Fibroblast of villous mesenchyme (primary cell): ENCODE data around the gene LPA. TPM values are rescaled to one million over a fixed set of nuclear protein-coding genes. Genes with fewer than 3 reads are reported as not detected.
A peak's percentile ranks its signal among the peaks of the same experiment; 100 is the strongest.

ENCODE experiments used
- DNase-seq: peaks from one replicate; pipeline ENCODE4 v3.0.0-alpha.2; 2010; ENCODE audit warnings: low read depth
- H3K4me3 ChIP-seq: 2 replicates; pipeline ENCODE4 v1.5.1; 2011; ENCODE audit warnings: low read depth, mild to moderate bottlenecking, low read length
- CTCF ChIP-seq: IDR thresholded peaks from 2 replicates; pipeline ENCODE4 v1.5.1; 2012; ENCODE audit warnings: low read depth, mild to moderate bottlenecking, low read length; ENCODE audit not compliant: insufficient read depth
- total RNA-seq: library from RNA; depleted of rRNA; stranded (reverse); fragments of >200 nt; gene quantifications from 2 replicates; pipeline ENCODE4 v1.2.3, GENCODE V29; 2012

LPA gene
- total RNA-seq, 1 donor = not detected

GRCh38 chr6:160520043-160520904 is 143.8 kb downstream of the LPA start:
- H3K4me3 ChIP-seq = peak overlapping the region; percentile 69
- TF ChIP-seq CTCF = peak; percentile 11
- DNase-seq = peak; percentile 66

DNA sequence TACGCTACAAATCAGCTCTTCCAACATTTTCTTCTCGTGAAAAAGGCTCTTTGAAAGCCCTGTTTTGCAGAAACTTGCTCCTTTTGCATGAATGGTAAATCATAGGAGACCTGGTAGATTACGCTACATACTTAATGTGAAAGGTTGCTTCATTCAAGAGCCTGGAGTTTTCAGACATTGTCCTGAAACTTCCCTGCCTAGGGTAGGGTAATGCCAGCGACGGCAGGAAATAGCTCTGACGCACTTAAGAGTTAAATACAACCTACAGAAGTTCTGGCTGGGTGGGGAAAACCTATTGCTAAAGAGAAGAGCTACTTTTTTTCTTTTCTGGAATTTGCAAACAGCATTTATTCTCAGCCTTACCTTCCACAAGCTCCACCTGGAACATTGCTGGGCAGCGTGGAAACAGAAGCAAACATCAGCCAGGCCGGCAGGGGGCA is 144.5 kb downstream of the LPA start:
- peak overlapping the region; percentile 69 for H3K4me3 ChIP-seq
- no peak for DNase-seq
- TF ChIP-seq CTCF = peak; percentile 92

GRCh38 chr6:160519133-160519532 is 144.9 kb downstream of the LPA start:
- no peak for DNase-seq
- H3K4me3 ChIP-seq = no peak overlapping the region
- TF ChIP-seq CTCF = no peak

GRCh38 chr6:160513836-160514235 is 150.2 kb downstream of the LPA start:
- H3K4me3 ChIP-seq = no peak overlapping the region
- no peak for TF ChIP-seq CTCF
- DNase-seq = peak; percentile 8

GRCh38 chr6:160510976-160511617 is 153.0 kb downstream of the LPA start:
- no peak for DNase-seq
- TF ChIP-seq CTCF = no peak
- H3K4me3 ChIP-seq = no peak overlapping the region

DNA sequence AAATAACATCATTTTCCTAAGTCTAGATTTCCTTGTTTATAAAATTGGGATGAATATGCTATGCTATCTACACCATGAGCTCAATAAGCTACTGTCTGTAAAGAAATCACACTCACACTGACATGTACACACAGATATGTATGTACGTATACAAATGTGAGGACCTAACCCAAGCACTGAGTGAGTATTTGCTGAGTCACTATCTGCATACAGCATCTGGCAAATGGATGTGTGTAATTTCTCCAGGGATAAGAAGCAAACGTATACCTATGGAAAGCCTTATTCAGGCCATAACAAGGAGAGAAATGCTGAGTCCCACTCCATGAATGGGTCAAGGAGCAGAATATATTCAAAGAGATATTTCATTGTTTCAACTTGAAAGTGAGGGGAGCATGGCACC is 153.9 kb downstream of the LPA start:
- peak; percentile 60 for DNase-seq
- H3K4me3 ChIP-seq = no peak overlapping the region
- no peak for TF ChIP-seq CTCF
